Lung (tissue), 12 donors: Measurements from ENCODE around the gene ZDHHC3. TPM values are rescaled to one million over a fixed set of nuclear protein-coding genes. Genes with fewer than 3 reads are reported as not detected.

Experiments
- ATAC-seq: fragments of 200-7000 bp; cut with Tn5 transposase; one replicate; pipeline ENCODE4 v1.9.1; 2020; ENCODE audit warnings: moderate number of reproducible peaks; ENCODE audit not compliant: insufficient read depth, low FRiP score
- DNase-seq, 3 donors: peaks; one replicate each; pipeline ENCODE4 v3.0.0-alpha.2; 2013 to 2017
- H3K27ac ChIP-seq, 2 donors: one replicate each; pipeline ENCODE4 v1.5.1; 2013; ENCODE audit warnings: mild to moderate bottlenecking in 2 of 2, moderate library complexity in 2 of 2, control low read depth in 1 of 2, inconsistent platforms in 1 of 2, low read depth in 1 of 2, low read length in 1 of 2
- H3K27me3 ChIP-seq, 3 donors: one replicate each; pipeline ENCODE4 v1.5.1; 2013; ENCODE audit warnings: low read length in 2 of 3; ENCODE audit not compliant: control insufficient read depth in 3 of 3, insufficient read depth in 3 of 3
- H3K36me3 ChIP-seq, 4 donors: one replicate each; pipeline ENCODE4 v1.5.1; 2013; ENCODE audit warnings: low read length in 4 of 4, mild to moderate bottlenecking in 1 of 4, moderate library complexity in 1 of 4; ENCODE audit not compliant: control insufficient read depth in 4 of 4, insufficient read depth in 4 of 4
- H3K4me1 ChIP-seq, 5 donors: one replicate each; pipeline ENCODE4 v1.5.1; 2013; ENCODE audit warnings: low read length in 5 of 5, mild to moderate bottlenecking in 2 of 5, moderate library complexity in 1 of 5; ENCODE audit not compliant: control insufficient read depth in 5 of 5, insufficient read depth in 5 of 5
- H3K4me3 ChIP-seq: one replicate; pipeline ENCODE4 v1.5.1; 2013; ENCODE audit warnings: mild to moderate bottlenecking, control low read depth, moderate library complexity
- H3K9ac ChIP-seq, 2 donors: one replicate each; pipeline ENCODE4 v1.5.1; 2013; ENCODE audit warnings: low read length in 2 of 2, control low read depth in 1 of 2; ENCODE audit not compliant: insufficient read depth in 1 of 2
- H3K9me3 ChIP-seq, 4 donors: one replicate each; pipeline ENCODE4 v1.5.1; 2013; ENCODE audit warnings: low read length in 3 of 4, mild to moderate bottlenecking in 1 of 4, moderate library complexity in 1 of 4; ENCODE audit not compliant: control insufficient read depth in 4 of 4, insufficient read depth in 3 of 4
- CTCF ChIP-seq: IDR thresholded peaks from 2 replicates; pipeline ENCODE4 v1.5.1; 2012; ENCODE audit warnings: mild to moderate bottlenecking; ENCODE audit errors: control extremely low read depth, extremely low read depth
- WGBS, 2 donors: extraction: QIAGEN DNeasy Blood & Tissue Kit; methylation state at CpG; one replicate each; pipeline ENCODE4 v1.1.7; 2013; 5-methylcytosine and 5-hydroxymethylcytosine counted together
- polyA plus RNA-seq, 2 donors: library from polyadenylated mRNA; stranded (reverse); fragments of 200-250 nt; gene quantifications; one replicate each; pipeline ENCODE4 v1.2.1, GENCODE V29; 2013
- total RNA-seq, 2 donors: library from RNA; depleted of rRNA in 1 of 2; stranded (reverse); fragments of >200 nt in 1 of 2; gene quantifications; one replicate each; pipeline ENCODE4 v1.2.1, GENCODE V29; 2014 to 2021
- donor health status: control.
- donor health status: control.
- donor health status: Bipolar disorder and iron deficiency.
- donor health status: healthy.
- donor health status: DM: yes; HTN: yes; CAD: no.

ZDHHC3 gene
- total and polyA plus RNA-seq, 4 donors, result 49.8 to 96.2 (median 78.0) TPM

DNA sequence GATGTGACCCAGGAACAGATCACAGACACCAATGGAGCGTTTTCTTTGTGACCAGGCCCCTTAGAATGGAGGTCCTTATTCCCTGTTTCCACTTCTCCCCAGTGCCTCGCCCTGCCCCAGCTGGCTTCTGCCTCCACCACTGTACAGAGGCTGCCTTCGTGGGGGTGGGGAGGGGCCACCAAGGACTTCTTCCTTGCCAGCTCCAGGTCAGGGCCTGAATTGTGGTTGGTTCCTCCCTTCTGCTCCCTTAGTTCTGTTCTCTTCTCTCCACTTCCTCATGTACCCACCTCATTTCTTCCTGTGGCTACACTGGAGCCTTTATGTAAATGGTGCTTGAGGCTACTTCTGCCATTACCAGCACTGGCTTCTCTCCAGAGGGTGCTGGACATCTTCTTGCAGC, 85.1 kb downstream of the ZDHHC3 start:
- WGBS, 2 donors, result 69 to 70% methylated on average over 3 of the region's 3 CpGs
- DNase-seq, result no peak

GRCh38 chr3:44890258-44890657, 85.7 kb downstream of the ZDHHC3 start:
- TF ChIP-seq CTCF, result no peak
- ATAC-seq, result no peak
- no peak for DNase-seq

More for the DNA sequence above, 85.1 kb downstream of the ZDHHC3 start:
- ATAC-seq, result no peak
- no peak overlapping the region for H3K27ac ChIP-seq
- no peaks in the 10 kb centered on the region for H3K36me3 ChIP-seq
- H3K27me3 ChIP-seq, result peaks cover 0 to 3% (median 0%) of the 10 kb centered on the region in 3 donors
- TF ChIP-seq CTCF, result no peak
- H3K9ac ChIP-seq, result no peak overlapping the region
- no peak overlapping the region for H3K4me3 ChIP-seq
- H3K4me1 ChIP-seq, result no peaks in the 10 kb centered on the region
- H3K9me3 ChIP-seq, result no peaks in the 10 kb centered on the region

GRCh38 chr3:44887101-44887500, 88.9 kb downstream of the ZDHHC3 start:
- H3K27me3 ChIP-seq, result peaks cover 0 to 6% (median 0%) of the 10 kb centered on the region in 3 donors
- 77 to 86% methylated on average over 7 of the region's 7 CpGs for WGBS, 2 donors
- no peak overlapping the region for H3K9ac ChIP-seq
- H3K27ac ChIP-seq, result peak overlapping the region in 1 of 2 donors; percentile 5
- no peak overlapping the region for H3K4me3 ChIP-seq
- DNase-seq (no peak), ATAC-seq (no peak)
- no peaks in the 10 kb centered on the region for H3K36me3 ChIP-seq
- no peak for TF ChIP-seq CTCF
- peaks cover 0 to 3% (median 0%) of the 10 kb centered on the region in 5 donors for H3K4me1 ChIP-seq
- peaks cover 0 to 4% (median 0%) of the 10 kb centered on the region in 4 donors for H3K9me3 ChIP-seq

More at GRCh38 chr3:44890258-44890657, 85.7 kb downstream of the ZDHHC3 start:
- Histone ChIP-seq H3K27me3 (peaks cover 0 to 3% (median 0%) of the 10 kb centered on the region in 3 donors), H3K4me1 (no peaks in the 10 kb centered on the region), H3K27ac (no peak overlapping the region), H3K36me3 (no peaks in the 10 kb centered on the region), H3K9me3 (no peaks in the 10 kb centered on the region), H3K9ac (no peak overlapping the region), H3K4me3 (no peak overlapping the region)
- 69 to 83% methylated on average over 3 of the region's 3 CpGs for WGBS, 2 donors

DNA sequence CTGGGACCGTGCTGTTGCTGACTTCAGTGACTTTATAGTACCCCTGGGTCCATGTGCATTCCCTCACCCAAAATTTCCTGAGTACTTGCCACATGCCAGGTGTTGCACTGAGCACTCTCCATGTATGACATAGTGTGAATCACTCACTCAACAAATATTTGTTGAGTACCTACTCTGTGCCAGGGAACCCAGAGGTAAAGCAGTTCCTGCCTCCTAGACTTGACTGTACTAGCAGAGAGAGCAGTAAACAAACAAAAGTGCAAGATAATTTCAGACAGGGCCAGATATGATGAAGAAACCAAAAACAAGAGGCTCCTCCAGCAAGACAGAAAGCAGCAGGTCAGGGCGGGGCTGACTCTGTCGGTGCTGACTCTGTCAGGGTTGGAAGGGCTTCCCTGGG, 89.4 kb downstream of the ZDHHC3 start:
- Histone ChIP-seq H3K9ac (no peak overlapping the region), H3K9me3 (peaks cover 0 to 4% (median 0%) of the 10 kb centered on the region in 4 donors), H3K27ac (peak overlapping the region in 1 of 2 donors; percentile 5), H3K27me3 (peaks cover 0 to 6% (median 0%) of the 10 kb centered on the region in 3 donors), H3K4me3 (no peak overlapping the region), H3K4me1 (peaks cover 0 to 3% (median 0%) of the 10 kb centered on the region in 5 donors), H3K36me3 (no peaks in the 10 kb centered on the region)
- WGBS, 2 donors, result 72 to 88% methylated on average over 3 of the region's 3 CpGs
- ATAC-seq, result peak; percentile 51
- DNase-seq, result no peak
- no peak for TF ChIP-seq CTCF
